GM12801 (cell line): Measurements from ENCODE around the gene ATG2A.

Source experiments
- CTCF ChIP-seq: IDR thresholded peaks from one replicate; pipeline ENCODE4 v1.5.1; 2011; ENCODE audit warnings: control low read depth; ENCODE audit not compliant: insufficient read length; ENCODE audit errors: extremely low read depth

The ATG2A gene

GRCh38 chr11:64865286-64866172, 51.5 kb downstream of the ATG2A start:
- no peak for TF ChIP-seq CTCF

- no peak for TF ChIP-seq CTCF
Observed at GRCh38 chr11:64864473-64865285, 52.3 kb downstream of the ATG2A start.

- TF ChIP-seq CTCF, result no peak
Observed at GRCh38 chr11:64864135-64864472, 52.9 kb downstream of the ATG2A start.

GRCh38 chr11:64863391-64864060, 53.5 kb downstream of the ATG2A start:
- no peak for TF ChIP-seq CTCF

- no peak for TF ChIP-seq CTCF
Observed at GRCh38 chr11:64862987-64863390, 54.0 kb downstream of the ATG2A start.

GRCh38 chr11:64861227-64861975, 55.6 kb downstream of the ATG2A start:
- TF ChIP-seq CTCF, result no peak
